ENCODE data around the gene IKZF4.

GRCh38 chr12:56040963-56041551 lies 20.2 kb downstream of the IKZF4 start:
- TF ChIP-seq CTCF (IDR thresholded peaks at IDR 0.05; ENCODE audit: low read depth, low read length, poor library complexity, severe bottlenecking) = no peak
- TF ChIP-seq EZH2phosphoT487 (IDR thresholded peaks at IDR 0.05; ENCODE audit: borderline replicate concordance, low read length) = no peak

Data from DOHH2 (cell line).